ENCODE results near the gene AOPEP.
"Not testable (repeated sequence)": the region's sequence is repeated elsewhere in the genome, so short reads cannot be mapped to it uniquely, and the experiment has no call there.

The AOPEP gene

DNA sequence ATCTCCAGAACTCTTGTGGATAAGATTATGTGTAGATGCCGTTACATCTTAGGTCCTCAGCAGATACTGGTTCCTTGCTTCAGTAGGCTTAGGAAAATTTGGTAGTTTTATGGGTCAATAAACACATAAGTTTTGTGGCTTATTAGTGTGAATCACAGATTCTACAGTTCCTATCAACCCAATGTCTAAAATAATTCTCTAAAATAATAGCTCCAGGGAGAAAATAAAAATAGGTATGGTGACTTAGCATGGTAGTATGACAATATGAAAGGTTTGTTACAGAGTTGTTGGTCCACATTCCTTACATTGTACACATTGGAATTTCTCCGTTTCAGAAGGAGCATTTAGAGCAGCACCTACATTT is 91.7 kb downstream of the AOPEP start:
- no peak for DNase-seq (ENCODE audit: low read depth)

GRCh38 chr9:94819161-94819687 is 92.7 kb downstream of the AOPEP start:
- no peak for DNase-seq (ENCODE audit: low read depth)

DNA sequence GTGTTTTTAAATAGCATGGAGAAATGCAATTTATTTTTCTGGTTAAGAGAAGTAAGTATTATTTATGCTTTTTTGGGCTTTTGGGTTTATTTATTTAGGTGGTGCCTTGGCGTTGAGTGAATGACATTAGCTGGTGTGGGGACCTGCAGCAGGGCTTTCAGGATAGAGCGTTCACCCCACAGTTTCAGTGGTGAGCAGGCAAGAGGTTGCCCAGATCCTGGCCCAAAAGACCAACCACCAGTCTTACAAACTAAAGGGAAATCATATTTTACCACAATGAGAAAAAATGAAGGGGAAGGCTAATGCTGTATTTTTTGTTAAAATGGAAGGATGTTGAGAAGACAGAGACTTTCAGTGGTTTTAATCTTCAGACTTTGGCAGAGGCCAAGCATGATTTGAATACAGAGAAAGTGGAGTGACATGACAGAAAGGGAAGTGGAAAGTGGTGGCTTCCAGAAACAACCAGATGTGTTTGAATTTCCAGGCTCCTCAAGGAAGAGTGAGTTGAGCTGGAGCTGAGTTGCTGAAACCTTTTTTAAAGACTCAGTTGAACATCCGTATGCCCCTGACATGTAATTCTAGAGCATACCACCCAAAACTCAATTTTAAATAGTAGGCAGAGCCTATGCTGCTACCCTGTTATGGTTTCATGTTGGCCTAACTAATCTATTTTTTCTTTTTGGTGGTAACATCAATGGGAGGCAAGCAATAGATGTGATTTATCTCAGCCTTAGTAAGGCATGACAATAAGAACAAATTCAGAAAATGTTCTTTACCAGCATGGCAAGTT is 94.8 kb downstream of the AOPEP start:
- no peak for DNase-seq (ENCODE audit: low read depth)

GRCh38 chr9:94822273-94822672 is 95.8 kb downstream of the AOPEP start:
- DNase-seq (ENCODE audit: low read depth), result no peak

- no peak for DNase-seq (ENCODE audit: low read depth)
Measured at GRCh38 chr9:94823710-94824109, 97.2 kb downstream of the AOPEP start.

DNA sequence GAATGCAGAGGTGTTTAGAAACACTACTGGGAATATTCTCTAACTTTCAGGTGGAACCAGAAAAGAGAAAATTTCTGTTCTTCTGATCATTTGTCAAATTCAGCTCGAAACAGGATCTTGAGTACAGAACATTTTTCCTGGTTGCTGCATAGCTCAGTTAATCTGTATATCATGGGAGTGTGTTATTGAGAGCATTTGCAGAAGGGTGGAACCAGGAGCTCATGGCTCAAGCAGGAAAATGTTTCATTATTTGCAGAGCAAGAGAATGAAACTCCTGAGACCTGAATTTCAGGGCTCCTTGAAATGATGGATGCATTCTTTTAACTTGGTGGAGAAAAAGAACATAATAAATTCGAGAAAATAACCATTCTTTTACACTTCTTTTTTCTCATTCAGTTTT is 97.9 kb downstream of the AOPEP start:
- no peak for DNase-seq (ENCODE audit: low read depth)

DNA sequence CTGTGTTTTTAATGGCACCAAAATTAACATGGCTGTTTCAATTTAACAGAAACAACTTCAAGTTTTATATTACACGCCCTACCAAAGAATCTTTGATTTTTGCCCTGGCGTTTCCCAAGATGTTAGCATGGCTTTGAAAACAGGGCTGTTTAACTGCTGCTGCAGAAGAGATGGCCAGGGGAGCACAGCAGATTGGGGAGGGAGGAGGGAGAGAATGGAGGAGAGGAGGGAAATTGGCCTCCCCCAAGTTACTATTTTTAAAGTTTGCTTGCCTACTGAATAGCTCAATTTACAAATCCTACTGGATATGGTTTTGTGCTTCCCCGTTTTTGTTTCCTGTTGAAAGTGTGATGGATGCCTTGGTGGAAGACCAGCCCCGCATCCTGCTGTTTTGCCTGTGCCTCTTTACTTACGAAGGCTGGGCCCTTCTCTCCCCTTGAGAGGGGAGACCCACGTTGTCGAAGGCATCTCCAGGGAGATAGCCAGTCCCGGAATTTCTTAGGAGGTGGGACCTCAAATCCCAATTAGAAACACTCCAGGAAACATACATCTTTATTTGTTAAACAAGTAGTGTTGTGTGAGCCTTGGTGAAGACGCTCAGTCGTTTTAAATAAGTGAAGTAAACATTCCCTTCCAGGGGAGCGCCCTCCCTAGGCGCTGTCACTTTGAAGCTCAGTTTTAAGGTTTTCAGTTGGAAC is 98.6 kb downstream of the AOPEP start:
- DNase-seq (ENCODE audit: low read depth), result no peak

- DNase-seq (ENCODE audit: low read depth), result no peak
Measured at GRCh38 chr9:94825611-94825958, 99.1 kb downstream of the AOPEP start.

DNA sequence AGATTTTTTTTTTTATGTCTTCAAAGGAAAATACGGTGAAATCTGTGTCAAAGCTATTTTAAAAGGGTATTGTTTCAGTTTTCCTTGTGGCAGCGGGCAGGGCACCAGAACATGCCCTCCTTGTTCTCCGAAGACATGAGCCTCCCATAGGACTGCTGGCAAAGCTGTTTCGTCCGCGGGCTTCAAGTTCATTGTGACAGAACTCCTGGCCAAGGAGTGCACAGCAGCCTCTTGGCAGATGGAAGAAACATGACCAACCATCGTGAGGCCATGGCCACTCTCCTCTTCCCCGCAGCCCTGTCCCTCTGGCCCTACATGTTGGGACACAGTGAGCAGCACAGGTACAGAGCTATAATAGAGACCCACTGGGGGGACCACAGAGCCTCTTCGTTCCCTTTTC is 99.5 kb downstream of the AOPEP start:
- DNase-seq (ENCODE audit: low read depth), result no peak

DNA sequence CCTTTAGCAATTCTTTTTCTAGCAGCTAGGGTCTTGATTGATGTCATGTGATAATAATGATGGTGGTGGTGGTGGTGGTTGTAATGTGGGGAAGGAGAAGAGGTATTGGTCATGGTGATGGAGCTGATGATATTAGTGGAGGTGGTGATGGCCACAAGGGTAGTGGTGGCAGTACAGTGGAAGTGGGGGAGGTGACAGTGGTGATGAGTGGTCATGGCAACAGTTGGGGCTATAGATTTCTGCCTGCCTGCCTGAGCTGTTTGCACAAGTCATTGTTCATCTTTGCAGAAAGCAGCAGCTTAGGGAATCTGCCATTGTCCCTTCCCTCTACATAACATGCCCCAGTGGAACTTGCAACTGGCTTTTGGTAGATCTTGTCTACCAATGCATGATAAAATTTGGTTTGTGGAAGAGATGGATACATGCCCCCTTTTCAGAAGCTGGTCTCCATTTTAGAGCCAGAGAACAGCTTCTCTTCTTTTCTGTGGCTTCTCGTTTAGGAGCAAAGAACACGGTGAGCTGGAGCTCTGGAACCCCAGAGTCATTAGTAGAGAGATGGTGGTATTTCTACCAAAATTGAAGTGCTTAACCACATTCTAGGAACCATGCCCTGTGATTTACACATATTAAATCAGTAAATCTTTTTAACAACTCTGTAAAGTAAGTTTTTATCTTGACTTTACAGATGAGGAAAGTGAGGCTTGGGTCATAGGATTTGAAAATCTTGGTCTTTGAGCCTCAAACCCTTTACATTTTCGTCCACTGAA is 100.3 kb downstream of the AOPEP start:
- no peak for DNase-seq (ENCODE audit: low read depth)

- DNase-seq (ENCODE audit: low read depth), result no peak
Measured at GRCh38 chr9:94827584-94828304, 101.2 kb downstream of the AOPEP start.

DNA sequence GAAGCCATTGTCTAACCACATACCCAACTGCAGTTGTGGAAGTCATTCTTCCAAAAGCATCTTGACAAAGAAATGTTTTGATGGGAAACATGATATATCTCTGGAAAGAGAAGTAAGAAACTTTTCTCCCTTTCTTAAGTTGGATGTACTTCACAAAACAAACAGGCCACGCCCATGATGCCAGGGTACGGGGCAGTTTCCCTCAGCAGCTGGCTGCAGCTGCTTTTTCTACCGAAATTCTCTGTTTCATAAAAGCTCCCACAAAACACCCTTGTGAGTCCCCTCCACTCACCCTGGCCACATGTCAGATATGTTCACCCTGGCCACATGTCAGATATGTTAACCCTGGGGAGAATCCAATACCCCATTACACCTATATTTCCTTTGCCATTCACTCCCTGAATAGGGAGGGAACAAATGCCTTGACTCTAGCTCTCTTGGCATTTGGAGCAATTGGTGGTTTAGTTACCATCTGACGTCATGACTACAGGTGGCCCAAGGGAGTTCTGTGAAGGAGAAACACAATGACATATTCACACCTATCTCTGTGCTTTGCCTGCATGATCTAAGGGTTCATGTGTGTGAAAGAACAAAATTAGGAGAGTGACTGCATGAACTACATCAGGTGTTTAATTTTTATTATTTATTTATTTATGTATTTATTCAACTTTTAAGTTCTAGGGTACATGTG is 103.0 kb downstream of the AOPEP start:
- no peak for DNase-seq (ENCODE audit: low read depth)

DNA sequence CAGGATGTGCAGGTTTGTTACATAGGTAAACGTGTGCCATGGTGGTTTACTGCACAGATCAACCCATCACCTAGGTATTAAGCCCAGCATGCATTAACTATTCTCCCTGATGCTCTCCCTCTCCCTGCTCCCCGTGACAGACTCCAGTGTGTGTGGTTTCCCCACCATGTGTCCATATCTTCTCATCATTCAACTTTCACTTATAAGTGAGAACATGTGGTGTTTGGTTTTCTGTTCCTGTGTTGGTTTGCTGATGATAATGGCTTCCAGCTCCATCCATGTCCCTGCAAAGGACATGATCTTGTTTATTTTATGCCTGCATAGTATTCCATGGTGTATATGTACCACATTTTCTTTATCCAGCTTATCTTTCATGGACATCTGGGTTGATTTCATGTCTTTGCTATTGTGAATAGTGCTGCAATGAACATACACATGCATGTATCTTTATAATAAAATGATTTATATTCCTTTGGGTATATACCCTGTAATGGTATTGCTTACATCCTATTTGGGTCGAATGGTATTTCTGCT is 103.6 kb downstream of the AOPEP start:
- not testable (repeated sequence) for DNase-seq (ENCODE audit: low read depth)

GRCh38 chr9:94833802-94834201 is 107.3 kb downstream of the AOPEP start:
- DNase-seq (ENCODE audit: low read depth), result no peak

DNA sequence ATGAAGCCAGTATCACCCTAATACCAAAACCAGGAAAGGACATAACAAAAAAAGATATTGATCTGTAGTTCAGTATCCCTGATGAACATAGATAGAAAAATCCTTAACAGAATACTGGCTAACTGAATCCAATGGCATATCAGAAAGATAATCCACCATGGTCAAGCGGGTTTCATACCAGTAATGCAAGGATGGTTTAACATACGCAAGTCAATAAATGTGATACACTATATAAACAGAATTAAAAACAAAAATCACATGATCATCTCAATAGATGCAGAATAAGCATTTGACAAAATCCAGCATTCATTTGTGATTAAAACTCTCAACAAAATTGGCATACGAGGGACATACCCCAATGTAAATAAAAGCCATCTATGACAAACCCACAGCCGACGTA is 110.9 kb downstream of the AOPEP start:
- DNase-seq (ENCODE audit: low read depth), result no peak

DNA sequence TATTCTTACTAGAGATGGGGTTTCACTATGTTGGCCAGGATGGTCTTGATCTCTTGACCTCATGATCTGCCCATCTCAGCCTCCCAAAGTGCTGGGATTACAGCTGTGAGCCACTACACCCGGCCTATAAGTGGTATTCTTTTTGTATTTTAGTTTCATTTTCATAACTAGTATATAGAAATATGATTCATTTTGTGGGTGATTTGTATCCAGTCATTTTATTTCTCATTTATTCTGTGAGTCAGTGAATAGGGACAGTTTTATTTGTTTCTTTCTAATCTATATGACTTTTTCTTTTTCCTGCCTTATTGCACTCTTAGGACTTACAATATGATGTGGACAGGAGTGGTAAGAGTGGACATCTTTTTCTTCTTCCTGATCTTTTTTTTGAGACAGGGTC is 112.9 kb downstream of the AOPEP start:
- no peak for DNase-seq (ENCODE audit: low read depth)

- no peak for DNase-seq (ENCODE audit: low read depth)
Measured at GRCh38 chr9:94840738-94841137, 114.2 kb downstream of the AOPEP start.

DNA sequence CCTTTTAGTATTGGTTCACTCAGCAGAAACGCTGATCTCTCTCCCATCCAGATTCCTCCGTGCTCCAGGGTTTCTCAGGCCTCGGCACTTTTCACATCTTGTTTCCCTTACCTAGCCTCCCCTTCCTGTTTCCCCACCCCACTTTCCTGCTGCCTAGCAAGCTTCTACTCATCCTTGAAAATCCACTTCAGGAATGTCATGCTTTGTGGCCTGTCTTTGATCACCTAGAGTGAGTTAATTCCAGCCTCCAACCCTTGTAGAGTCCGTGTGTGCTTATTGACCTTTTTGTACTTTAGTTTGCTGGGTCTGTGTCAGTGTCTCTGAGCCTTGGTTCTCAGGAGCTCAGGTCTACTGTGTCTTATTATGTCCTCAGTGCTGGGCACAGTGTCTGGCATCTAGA is 116.6 kb downstream of the AOPEP start:
- no peak for DNase-seq (ENCODE audit: low read depth)

DNA sequence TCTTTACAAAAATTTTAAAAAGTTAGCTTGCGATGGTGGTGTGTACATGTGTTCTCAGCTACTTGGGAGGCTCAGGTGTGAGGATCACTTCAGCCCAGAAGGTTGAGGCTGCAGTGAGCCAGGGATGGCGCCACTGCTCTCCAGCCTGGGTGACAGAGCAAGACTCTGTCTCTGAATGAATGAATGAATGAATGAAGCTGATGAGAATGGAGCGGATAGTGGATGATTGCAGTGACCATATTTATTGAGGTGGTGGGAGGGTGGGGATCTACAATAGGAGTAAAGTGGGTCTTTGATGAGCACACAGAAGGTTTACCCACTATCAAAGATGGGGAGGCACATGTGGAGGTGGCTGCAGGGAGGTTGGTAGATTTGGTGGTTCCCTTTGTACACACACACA is 120.2 kb downstream of the AOPEP start:
- no peak for DNase-seq (ENCODE audit: low read depth)

DNA sequence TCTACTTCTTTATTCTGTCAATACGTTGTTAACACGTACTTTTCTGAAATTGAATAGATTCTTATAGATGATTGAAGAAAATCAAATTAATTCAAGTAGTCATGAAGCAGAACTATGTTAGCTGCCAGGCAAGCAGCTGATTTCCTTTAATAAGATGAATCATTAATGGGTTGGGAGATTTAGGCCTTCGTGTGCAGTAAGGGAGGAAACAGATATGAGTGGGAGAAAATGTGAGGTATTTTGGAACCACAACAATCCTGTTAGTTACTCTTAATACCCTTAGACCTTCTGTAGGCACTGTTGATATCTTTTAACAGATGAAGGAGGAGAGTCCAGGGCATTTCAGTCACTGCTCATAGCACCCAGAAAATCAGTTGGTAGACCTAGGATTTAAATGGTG is 121.0 kb downstream of the AOPEP start:
- DNase-seq (ENCODE audit: low read depth), result no peak

- DNase-seq (ENCODE audit: low read depth), result not testable (repeated sequence)
Measured at GRCh38 chr9:94848791-94849190, 122.3 kb downstream of the AOPEP start.

Data from stimulated activated CD4-positive, alpha-beta T cell treated with anti-CD3 and anti-CD28 coated beads, Interleukin-2, amount 100 ng/mL, for 4 hours (primary cell).